ENCODE measurements around the gene AMMECR1.
"Not testable (repeated sequence)": the region's sequence is repeated elsewhere in the genome, so short reads cannot be mapped to it uniquely, and the experiment has no call there.

Gene AMMECR1

DNA sequence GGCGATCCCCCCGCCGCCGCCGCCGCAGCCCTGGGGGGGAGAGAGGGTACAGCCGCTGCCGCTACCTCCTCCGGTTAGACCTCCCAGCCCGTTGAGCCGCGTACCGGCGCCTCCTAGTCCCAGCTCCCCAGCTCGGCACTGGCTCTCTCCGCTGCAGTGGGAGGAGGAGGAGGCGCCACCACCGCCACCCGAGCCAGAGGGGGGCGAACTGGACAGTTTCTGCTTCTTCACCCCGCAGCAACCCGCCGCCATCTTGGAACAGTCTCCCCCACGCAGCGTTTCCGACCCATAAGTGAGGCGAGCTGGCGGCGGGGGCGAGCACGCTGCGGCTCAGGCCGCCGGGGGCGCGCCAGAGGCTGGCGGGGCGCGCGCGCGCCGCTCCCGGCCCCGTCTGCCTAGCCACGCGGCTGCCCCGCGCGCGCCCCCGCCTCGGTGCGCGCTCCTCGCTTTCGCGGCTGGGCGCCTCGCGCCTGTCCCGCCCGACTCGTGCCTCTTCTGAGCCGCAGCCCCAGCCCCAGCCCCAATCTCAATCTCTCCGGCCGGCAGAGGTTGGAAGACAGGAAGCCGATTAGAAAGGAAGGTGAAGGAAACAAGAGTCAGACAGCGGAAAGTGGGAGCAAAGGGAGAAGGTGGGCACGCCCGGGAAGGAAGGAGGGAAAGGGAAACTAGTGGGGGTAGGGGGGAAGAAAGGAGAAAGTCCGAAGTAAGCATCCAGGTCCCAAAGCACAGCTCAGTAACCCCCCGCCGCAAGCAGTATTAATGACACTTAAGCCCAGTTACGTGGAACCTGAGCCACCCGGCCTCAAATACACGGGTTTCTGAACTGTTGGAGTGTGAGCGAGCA lies at the start of gene AMMECR1:
AMMECR1 (minus strand) TSS at position 266 of the 844 bp plus-strand sequence; CDS start at position 252, 14 bp downstream.
- Mint-ChIP-seq H3K27ac (peak within 1 kb of the TSS; percentile 89), H3K36me3 (ENCODE audit: low read depth) (no peaks in the 10 kb centered on the region), H3K9me3 (no peaks in the 10 kb centered on the region), H3K4me3 (peak within 1 kb of the TSS; percentile 88), H3K4me1 (ENCODE audit: low read depth) (peaks cover 9% of the 10 kb centered on the region), H3K27me3 (ENCODE audit: low read depth) (peaks cover 3% of the 10 kb centered on the region)
- peak; percentile 78 for DNase-seq (ENCODE audit: low spot score)

- H3K36me3 Mint-ChIP-seq (ENCODE audit: low read depth) = no peaks in the 10 kb centered on the region
- no peak overlapping the region for H3K4me3 Mint-ChIP-seq
- H3K27ac Mint-ChIP-seq = no peak overlapping the region
- H3K4me1 Mint-ChIP-seq (ENCODE audit: low read depth) = no peaks in the 10 kb centered on the region
- DNase-seq (ENCODE audit: low spot score) = no peak
- H3K9me3 Mint-ChIP-seq = no peaks in the 10 kb centered on the region
- H3K27me3 Mint-ChIP-seq (ENCODE audit: low read depth) = peaks cover 6% of the 10 kb centered on the region
Measured at GRCh38 chrX:110363244-110363643, 45.4 kb upstream of the AMMECR1 start.

DNA sequence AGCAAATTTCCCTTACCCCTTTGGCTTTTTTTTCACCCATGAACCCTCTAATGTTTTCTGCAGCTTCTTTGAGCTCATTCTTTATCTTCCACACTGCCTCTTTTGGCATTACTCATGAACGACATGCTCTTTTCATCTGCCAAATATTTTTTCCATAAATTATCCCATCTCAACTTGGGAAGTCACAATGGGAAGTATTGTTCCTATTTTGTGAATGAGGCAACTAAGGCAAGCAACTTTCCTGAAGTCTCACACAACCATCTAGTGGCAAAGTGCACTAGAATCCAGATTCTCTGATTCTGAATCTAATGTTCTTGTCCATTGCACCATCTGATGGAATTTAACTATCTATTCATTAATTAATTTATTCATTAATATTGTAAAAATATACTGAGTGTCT lies 41.4 kb upstream of the AMMECR1 start:
- Mint-ChIP-seq H3K4me1 (ENCODE audit: low read depth) (no peaks in the 10 kb centered on the region), H3K27me3 (ENCODE audit: low read depth) (no peaks in the 10 kb centered on the region), H3K9me3 (no peaks in the 10 kb centered on the region), H3K27ac (no peak overlapping the region), H3K36me3 (ENCODE audit: low read depth) (no peaks in the 10 kb centered on the region), H3K4me3 (no peak overlapping the region)
- no peak for DNase-seq (ENCODE audit: low spot score)

DNA sequence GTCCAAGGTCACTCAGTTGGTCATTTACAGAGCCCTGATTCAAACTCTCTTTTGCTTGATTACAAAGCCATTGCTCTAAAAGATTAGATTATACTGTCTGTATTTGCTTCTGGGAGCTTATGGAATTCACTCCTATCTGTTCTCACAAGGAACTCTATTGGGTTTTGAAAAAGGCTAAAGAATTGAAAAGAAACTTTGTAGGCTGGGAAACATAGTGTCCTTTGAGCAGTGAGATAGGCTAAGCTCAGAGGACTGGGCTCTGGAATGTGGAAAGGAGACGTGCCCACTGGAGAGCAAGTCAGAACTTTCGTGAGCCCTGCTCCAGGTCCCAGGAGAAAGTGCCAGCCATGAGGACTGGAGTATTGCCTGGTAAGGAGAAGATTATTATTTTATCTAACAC lies 40.7 kb upstream of the AMMECR1 start, which contains the start of gene RTL9:
RTL9 (plus strand) TSS at position 301 of the 400 bp plus-strand sequence. CDS start 91,770 bp downstream, outside the sequence.
- no peaks in the 10 kb centered on the region for H3K27me3 Mint-ChIP-seq (ENCODE audit: low read depth)
- no peak for DNase-seq (ENCODE audit: low spot score)
- no peak within 1 kb of the TSS for H3K27ac Mint-ChIP-seq
- H3K36me3 Mint-ChIP-seq (ENCODE audit: low read depth) = no peaks in the 10 kb centered on the region
- H3K4me3 Mint-ChIP-seq = no peak within 1 kb of the TSS
- no peaks in the 10 kb centered on the region for H3K4me1 Mint-ChIP-seq (ENCODE audit: low read depth)
- no peaks in the 10 kb centered on the region for H3K9me3 Mint-ChIP-seq

DNA sequence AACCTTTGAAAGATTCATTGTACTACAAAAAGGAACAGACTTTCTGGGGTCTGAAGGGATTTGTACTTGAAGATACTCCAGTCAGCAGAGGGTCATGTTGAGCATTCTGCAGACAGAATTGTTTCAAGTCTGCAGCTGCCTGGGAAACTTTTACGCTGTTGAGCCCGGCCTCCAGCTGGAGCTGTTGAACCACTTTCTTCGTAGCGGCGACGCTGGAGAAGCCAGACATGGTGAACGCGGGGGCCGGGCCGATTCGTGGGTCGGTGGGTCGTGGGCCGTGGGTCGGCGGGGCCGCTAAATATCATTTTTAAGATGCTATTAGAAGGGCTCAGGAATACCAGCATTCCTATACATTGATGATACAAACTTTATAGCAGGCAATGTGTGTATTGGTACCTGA lies 28.8 kb upstream of the AMMECR1 start:
- no peak for DNase-seq (ENCODE audit: low spot score)

GRCh38 chrX:110341189-110342035 lies 23.5 kb upstream of the AMMECR1 start:
- Mint-ChIP-seq H3K27ac (no peak overlapping the region), H3K4me3 (no peak overlapping the region), H3K27me3 (ENCODE audit: low read depth) (peaks cover 2% of the 10 kb centered on the region), H3K4me1 (ENCODE audit: low read depth) (no peaks in the 10 kb centered on the region), H3K9me3 (no peaks in the 10 kb centered on the region), H3K36me3 (ENCODE audit: low read depth) (no peaks in the 10 kb centered on the region)
- DNase-seq (ENCODE audit: low spot score) = no peak

More for the DNA sequence above, 28.8 kb upstream of the AMMECR1 start:
- no peaks in the 10 kb centered on the region for H3K27me3 Mint-ChIP-seq (ENCODE audit: low read depth)
- H3K9me3 Mint-ChIP-seq = no peaks in the 10 kb centered on the region
- H3K4me1 Mint-ChIP-seq (ENCODE audit: low read depth) = no peaks in the 10 kb centered on the region
- H3K27ac Mint-ChIP-seq = no peak overlapping the region
- no peak overlapping the region for H3K4me3 Mint-ChIP-seq
- no peaks in the 10 kb centered on the region for H3K36me3 Mint-ChIP-seq (ENCODE audit: low read depth)

GRCh38 chrX:110338935-110339334 lies 21.1 kb upstream of the AMMECR1 start:
- H3K27ac Mint-ChIP-seq = no peak overlapping the region
- H3K9me3 Mint-ChIP-seq = no peaks in the 10 kb centered on the region
- no peak overlapping the region for H3K4me3 Mint-ChIP-seq
- DNase-seq (ENCODE audit: low spot score) = no peak
- H3K36me3 Mint-ChIP-seq (ENCODE audit: low read depth) = no peaks in the 10 kb centered on the region
- no peaks in the 10 kb centered on the region for H3K4me1 Mint-ChIP-seq (ENCODE audit: low read depth)
- H3K27me3 Mint-ChIP-seq (ENCODE audit: low read depth) = peaks cover 2% of the 10 kb centered on the region

GRCh38 chrX:110333458-110333857 lies 15.6 kb upstream of the AMMECR1 start:
- H3K4me1 Mint-ChIP-seq (ENCODE audit: low read depth); H3K9me3 Mint-ChIP-seq; DNase-seq (ENCODE audit: low spot score): not testable (repeated sequence)

GRCh38 chrX:110331444-110332030 lies 13.7 kb upstream of the AMMECR1 start:
- Mint-ChIP-seq H3K27ac (no peak overlapping the region), H3K9me3 (no peaks in the 10 kb centered on the region), H3K27me3 (ENCODE audit: low read depth) (no peaks in the 10 kb centered on the region), H3K4me1 (ENCODE audit: low read depth) (no peaks in the 10 kb centered on the region), H3K4me3 (no peak overlapping the region), H3K36me3 (ENCODE audit: low read depth) (no peaks in the 10 kb centered on the region)
- DNase-seq (ENCODE audit: low spot score) = no peak

More at GRCh38 chrX:110333458-110333857, 15.6 kb upstream of the AMMECR1 start:
- not testable (repeated sequence) for H3K27me3 Mint-ChIP-seq (ENCODE audit: low read depth); H3K36me3 Mint-ChIP-seq (ENCODE audit: low read depth); H3K27ac Mint-ChIP-seq; H3K4me3 Mint-ChIP-seq

- H3K27me3 Mint-ChIP-seq (ENCODE audit: low read depth) = not testable (repeated sequence)
Measured at GRCh38 chrX:110328613-110329012, 10.7 kb upstream of the AMMECR1 start.

DNA sequence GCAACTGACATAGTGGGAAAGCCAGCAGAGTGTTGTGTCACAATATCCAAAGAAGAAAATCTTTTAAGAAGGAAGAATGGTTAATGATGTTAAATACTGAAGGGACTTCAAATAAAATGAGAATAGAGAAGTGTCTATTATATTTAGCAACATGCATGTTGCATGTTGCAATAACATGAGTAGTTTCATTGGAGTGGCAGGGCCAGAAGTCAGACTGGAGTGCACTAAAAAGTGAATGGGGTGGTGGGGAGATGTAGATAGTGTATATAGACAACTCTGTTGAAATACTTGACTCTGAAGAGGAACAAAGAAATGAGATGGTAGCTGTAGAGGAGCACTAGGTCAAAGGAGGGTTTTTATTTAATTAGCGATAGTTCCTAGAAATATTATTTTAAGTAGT lies 9.5 kb upstream of the AMMECR1 start:
- Mint-ChIP-seq H3K27me3 (ENCODE audit: low read depth) (peaks cover 9% of the 10 kb centered on the region), H3K9me3 (peaks cover 5% of the 10 kb centered on the region), H3K36me3 (ENCODE audit: low read depth) (no peaks in the 10 kb centered on the region), H3K27ac (no peak overlapping the region), H3K4me1 (ENCODE audit: low read depth) (no peaks in the 10 kb centered on the region), H3K4me3 (no peak overlapping the region)
- no peak for DNase-seq (ENCODE audit: low spot score)

More at GRCh38 chrX:110328613-110329012, 10.7 kb upstream of the AMMECR1 start:
- not testable (repeated sequence) for DNase-seq (ENCODE audit: low spot score); H3K9me3 Mint-ChIP-seq; H3K27ac Mint-ChIP-seq; H3K4me3 Mint-ChIP-seq; H3K36me3 Mint-ChIP-seq (ENCODE audit: low read depth); H3K4me1 Mint-ChIP-seq (ENCODE audit: low read depth)

- peaks cover 5% of the 10 kb centered on the region for H3K9me3 Mint-ChIP-seq
- DNase-seq (ENCODE audit: low spot score) = no peak
- no peaks in the 10 kb centered on the region for H3K36me3 Mint-ChIP-seq (ENCODE audit: low read depth)
- no peak overlapping the region for H3K27ac Mint-ChIP-seq
- H3K27me3 Mint-ChIP-seq (ENCODE audit: low read depth) = peaks cover 9% of the 10 kb centered on the region
- H3K4me1 Mint-ChIP-seq (ENCODE audit: low read depth) = no peaks in the 10 kb centered on the region
- no peak overlapping the region for H3K4me3 Mint-ChIP-seq
Measured at GRCh38 chrX:110326712-110327111, 8.8 kb upstream of the AMMECR1 start.

DNA sequence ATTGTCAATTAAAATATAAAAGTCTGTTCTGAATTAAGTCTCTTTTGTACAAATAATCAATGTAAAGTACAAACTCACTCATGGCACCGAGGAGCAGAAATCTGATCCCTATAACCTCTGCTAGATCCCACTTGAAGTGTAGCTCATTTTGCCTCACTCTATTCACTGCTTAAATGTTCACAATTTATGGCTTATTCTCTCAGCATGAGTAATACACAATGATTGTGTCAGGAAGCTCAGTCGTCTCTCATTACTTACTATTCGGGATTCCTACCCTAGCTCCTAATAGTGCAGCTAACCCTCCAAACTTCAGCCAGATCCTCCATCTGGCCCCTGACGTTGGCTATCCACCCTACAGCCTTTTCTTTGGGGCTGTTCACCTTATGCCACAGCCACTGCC lies 4.7 kb upstream of the AMMECR1 start:
- peaks cover 12% of the 10 kb centered on the region for H3K27me3 Mint-ChIP-seq (ENCODE audit: low read depth)
- no peaks in the 10 kb centered on the region for H3K36me3 Mint-ChIP-seq (ENCODE audit: low read depth)
- no peak overlapping the region for H3K4me3 Mint-ChIP-seq
- no peak for DNase-seq (ENCODE audit: low spot score)
- H3K9me3 Mint-ChIP-seq = peaks cover 5% of the 10 kb centered on the region
- no peak overlapping the region for H3K27ac Mint-ChIP-seq
- H3K4me1 Mint-ChIP-seq (ENCODE audit: low read depth) = peaks cover 5% of the 10 kb centered on the region

DNA sequence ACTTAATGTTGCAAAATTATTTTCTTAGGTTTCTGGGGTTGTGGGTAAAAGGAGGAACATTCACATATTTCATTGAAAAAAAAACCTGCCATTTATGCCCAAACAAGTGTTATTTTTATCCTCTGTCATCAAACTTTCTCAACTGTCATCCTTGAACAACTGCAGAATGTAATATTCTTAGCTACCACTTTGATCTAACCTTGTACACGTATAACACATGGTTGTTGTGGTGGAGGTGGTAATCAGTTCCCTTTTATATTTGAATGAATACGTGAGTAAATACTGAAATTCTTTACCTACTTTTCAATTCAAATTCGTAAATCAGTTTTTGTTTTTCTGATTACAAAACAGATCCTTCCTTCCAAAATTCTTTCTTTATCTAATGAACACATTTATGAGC lies 3.8 kb upstream of the AMMECR1 start:
- H3K27ac Mint-ChIP-seq = no peak overlapping the region

More for the DNA sequence above, 3.8 kb upstream of the AMMECR1 start:
- Mint-ChIP-seq H3K27me3 (ENCODE audit: low read depth) (peaks cover 12% of the 10 kb centered on the region), H3K36me3 (ENCODE audit: low read depth) (no peaks in the 10 kb centered on the region), H3K4me1 (ENCODE audit: low read depth) (peaks cover 5% of the 10 kb centered on the region), H3K9me3 (peaks cover 5% of the 10 kb centered on the region), H3K4me3 (no peak overlapping the region)
- no peak for DNase-seq (ENCODE audit: low spot score)

Data from T-helper 2 cell treated with Interferon-gamma antibody and Interleukin-4, amounts not matched to agents 5 μg/mL and 100 μg/mL, for 36 hours (primary cell).